BLaER1 (cell line): ENCODE data around the gene ERF.

ENCODE experiments used
- H3K27ac ChIP-seq: shearing (Covaris generic); formaldehyde crosslinking; 2 replicates; pipeline ENCODE4 v1.8.1; 2022
- H3K27me3 ChIP-seq: shearing (Covaris generic); formaldehyde crosslinking; 2 replicates; pipeline ENCODE4 v1.8.1; 2022
- H3K36me3 ChIP-seq: shearing (Covaris generic); formaldehyde crosslinking; 2 replicates; pipeline ENCODE4 v1.8.1; 2022
- H3K4me1 ChIP-seq: shearing (Covaris generic); formaldehyde crosslinking; 2 replicates; pipeline ENCODE4 v1.8.1; 2022
- H3K4me2 ChIP-seq: shearing (Covaris generic); formaldehyde crosslinking; 2 replicates; pipeline ENCODE4 v1.8.1; 2022
- H3K4me3 ChIP-seq: shearing (Covaris generic); formaldehyde crosslinking; 2 replicates; pipeline ENCODE4 v1.8.1; 2022
- H3K9ac ChIP-seq: shearing (Covaris generic); formaldehyde crosslinking; 2 replicates; pipeline ENCODE4 v1.8.1; 2022
- H3K9me3 ChIP-seq: shearing (Covaris generic); formaldehyde crosslinking; 2 replicates; pipeline ENCODE4 v1.8.1; 2022
- H4K20me1 ChIP-seq: shearing (Covaris generic); formaldehyde crosslinking; 2 replicates; pipeline ENCODE4 v1.8.1; 2022
- Cebpa-rat ChIP-seq: shearing (Covaris generic); IDR thresholded peaks from 2 replicates; pipeline ENCODE4 v1.8.1; 2022

The ERF gene

DNA sequence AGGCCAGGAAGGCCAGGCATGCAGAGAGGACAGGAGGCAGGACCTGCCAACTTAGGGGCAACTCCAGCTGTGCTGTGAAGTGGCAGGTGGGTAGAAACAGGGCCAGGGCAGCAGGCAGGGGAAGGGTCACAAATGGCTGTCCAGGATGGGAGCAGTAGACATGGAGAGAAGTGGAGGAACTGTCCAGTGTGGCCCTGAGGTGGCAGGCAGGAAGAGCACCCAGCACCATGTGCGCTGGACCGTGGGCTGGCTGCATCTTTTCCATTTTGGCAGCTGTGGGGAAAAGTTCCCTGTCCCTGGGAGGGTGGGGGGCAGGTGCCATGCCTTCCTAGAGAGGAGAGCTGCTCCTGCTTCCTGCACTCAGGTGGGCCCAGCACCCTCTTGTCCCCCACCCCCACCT lies 51.2 kb downstream of the ERF start:
- H3K9ac ChIP-seq = no peak overlapping the region
- peaks cover 71% of the 10 kb centered on the region for H3K4me1 ChIP-seq
- H3K36me3 ChIP-seq = peaks cover 86% of the 10 kb centered on the region
- no peaks in the 10 kb centered on the region for H3K27me3 ChIP-seq
- H3K4me3 ChIP-seq = no peak overlapping the region
- H3K27ac ChIP-seq = no peak overlapping the region
- H3K9me3 ChIP-seq = no peaks in the 10 kb centered on the region
- TF ChIP-seq Cebpa-rat = no peak
- H4K20me1 ChIP-seq = peaks cover 97% of the 10 kb centered on the region
- no peak overlapping the region for H3K4me2 ChIP-seq

- Histone ChIP-seq H3K4me2 (peak overlapping the region; percentile 99; the same call in 1 of the 2 replicates), H3K4me3 (no peak overlapping the region), H3K27ac (no peak overlapping the region), H4K20me1 (peaks cover 91% of the 10 kb centered on the region), H3K9me3 (no peaks in the 10 kb centered on the region), H3K36me3 (peaks cover 81% of the 10 kb centered on the region), H3K27me3 (no peaks in the 10 kb centered on the region), H3K9ac (no peak overlapping the region), H3K4me1 (peaks cover 71% of the 10 kb centered on the region)
- TF ChIP-seq Cebpa-rat = no peak
Measured at GRCh38 chr19:42202290-42202880, 52.5 kb downstream of the ERF start.

DNA sequence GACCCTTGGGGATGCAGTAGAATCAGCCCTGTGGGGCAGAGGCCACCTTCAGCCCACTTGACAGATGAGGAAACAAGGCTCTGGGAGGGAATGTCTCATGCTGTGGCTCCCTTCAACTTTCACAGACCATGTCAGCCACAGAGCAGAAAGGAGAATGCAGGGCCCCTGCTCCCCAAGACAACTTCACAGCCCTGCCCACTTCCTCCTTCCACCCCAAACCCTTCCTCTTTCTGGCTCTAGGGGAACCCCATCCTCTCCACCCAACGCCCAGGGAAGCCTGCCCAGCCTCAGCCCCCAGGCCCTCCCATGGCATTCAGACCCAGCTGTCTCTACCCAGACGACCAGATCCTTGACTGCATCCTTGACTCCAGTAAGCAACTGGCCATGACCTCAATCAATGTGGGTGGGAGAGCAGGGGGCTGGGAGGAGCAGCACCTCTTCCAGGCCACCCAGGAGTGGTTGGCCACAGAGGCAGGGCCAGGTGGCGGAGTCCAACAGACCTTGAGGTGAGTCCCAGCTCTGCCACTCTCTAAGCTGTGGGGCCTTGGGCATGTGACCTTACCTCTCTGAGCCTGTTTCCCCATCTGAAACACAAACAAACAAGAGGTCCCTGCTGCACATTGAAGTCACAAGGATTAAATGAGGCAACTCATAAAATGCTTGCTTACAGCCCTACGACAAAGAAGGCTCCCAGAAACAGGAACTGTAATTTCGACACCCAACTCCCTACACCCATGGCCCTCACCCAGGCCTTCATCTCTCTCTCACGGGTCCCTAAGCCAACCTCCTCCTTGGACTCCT lies 53.2 kb downstream of the ERF start:
- H3K27ac ChIP-seq = peak overlapping the region; percentile 45
- H3K9ac ChIP-seq = no peak overlapping the region
- no peaks in the 10 kb centered on the region for H3K9me3 ChIP-seq
- H3K4me3 ChIP-seq = no peak overlapping the region
- H3K27me3 ChIP-seq = no peaks in the 10 kb centered on the region
- peaks cover 84% of the 10 kb centered on the region for H4K20me1 ChIP-seq
- peak overlapping the region; percentile 99 for H3K4me2 ChIP-seq
- H3K36me3 ChIP-seq = peaks cover 81% of the 10 kb centered on the region
- peaks cover 71% of the 10 kb centered on the region for H3K4me1 ChIP-seq
- no peak for TF ChIP-seq Cebpa-rat

DNA sequence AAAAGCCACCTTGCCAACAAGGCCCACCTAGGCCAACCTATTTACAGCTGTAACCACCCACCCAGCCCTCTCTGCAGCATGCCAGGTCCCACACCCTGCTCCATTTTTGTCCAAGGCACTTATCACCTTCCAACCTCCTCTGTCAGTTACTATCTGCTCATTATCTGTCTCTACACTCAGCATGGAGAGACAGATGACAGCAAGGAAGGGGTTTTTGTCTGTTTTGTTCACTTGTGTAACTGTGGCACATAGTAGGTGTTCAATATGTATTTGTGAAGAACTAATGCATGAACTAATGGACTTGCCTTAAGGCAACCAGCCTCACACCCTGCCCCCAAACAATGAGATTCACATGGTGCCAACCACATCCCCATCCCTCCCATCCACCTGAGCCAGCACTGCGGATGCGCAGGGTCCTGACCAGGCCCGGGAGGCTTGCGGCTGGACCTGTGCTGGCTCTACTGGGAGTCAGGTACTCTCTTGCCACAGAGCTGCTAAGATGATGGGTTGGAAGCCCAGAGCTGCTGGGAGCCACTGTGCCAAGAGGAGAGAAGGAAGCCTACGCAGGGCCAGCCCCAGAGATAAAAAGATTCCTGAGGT lies 54.7 kb downstream of the ERF start:
- TF ChIP-seq Cebpa-rat = no peak
- Histone ChIP-seq H3K9me3 (no peaks in the 10 kb centered on the region), H3K9ac (peak overlapping the region; percentile 81), H3K36me3 (peaks cover 74% of the 10 kb centered on the region), H3K4me2 (peak overlapping the region; percentile 99), H3K4me1 (peaks cover 81% of the 10 kb centered on the region), H3K27ac (peak overlapping the region; percentile 95), H3K4me3 (peak overlapping the region; percentile 62), H3K27me3 (no peaks in the 10 kb centered on the region), H4K20me1 (peaks cover 69% of the 10 kb centered on the region)

GRCh38 chr19:42199440-42200115 lies 55.4 kb downstream of the ERF start:
- peak overlapping the region; percentile 99 for H3K4me2 ChIP-seq
- peaks cover 64% of the 10 kb centered on the region for H4K20me1 ChIP-seq
- H3K27ac ChIP-seq = peak overlapping the region; percentile 95
- peaks cover 68% of the 10 kb centered on the region for H3K36me3 ChIP-seq
- peaks cover 81% of the 10 kb centered on the region for H3K4me1 ChIP-seq
- H3K27me3 ChIP-seq = no peaks in the 10 kb centered on the region
- no peaks in the 10 kb centered on the region for H3K9me3 ChIP-seq
- H3K4me3 ChIP-seq = peak overlapping the region; percentile 62
- TF ChIP-seq Cebpa-rat = no peak
- peak overlapping the region; percentile 81 for H3K9ac ChIP-seq

DNA sequence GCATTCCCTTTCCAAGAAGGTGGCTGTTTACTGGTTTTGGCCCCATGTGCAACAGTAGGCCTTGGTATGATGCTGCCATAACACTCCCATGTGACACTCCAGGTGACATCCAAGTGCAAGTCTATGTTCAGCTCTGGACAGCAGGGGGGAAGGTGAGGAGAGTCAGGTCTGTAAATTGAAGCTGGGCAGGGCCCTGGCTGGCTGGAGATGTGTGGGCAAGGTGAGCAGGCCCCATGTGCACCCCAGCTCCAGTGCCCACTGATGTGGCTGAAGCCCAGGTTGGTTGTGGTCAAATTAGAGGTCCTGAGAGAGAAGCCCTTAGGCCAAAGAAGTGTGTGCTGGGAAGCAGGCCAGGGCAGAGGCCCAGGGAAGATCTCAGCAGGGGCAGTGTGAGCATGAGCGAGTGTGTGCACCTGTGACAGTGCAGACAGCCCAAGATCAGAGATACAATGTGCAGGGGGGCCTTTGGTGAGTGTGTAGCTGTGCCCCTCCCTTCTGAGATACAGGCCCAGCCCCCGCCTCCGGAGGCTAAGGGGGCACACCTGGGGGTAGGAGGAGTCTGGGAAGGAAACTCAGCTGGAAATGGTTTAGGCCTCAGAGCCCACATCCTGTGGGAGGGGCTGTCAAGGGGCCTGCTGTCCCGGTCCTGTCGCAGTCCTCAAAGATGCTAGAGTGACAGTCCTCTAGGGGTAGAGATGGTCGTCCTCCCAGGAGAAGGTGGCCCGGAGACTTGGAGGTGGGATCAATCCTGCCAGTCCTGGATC lies 56.1 kb downstream of the ERF start:
- H3K9ac ChIP-seq = peak overlapping the region; percentile 81
- peak overlapping the region; percentile 95 for H3K27ac ChIP-seq
- peak overlapping the region; percentile 99 for H3K4me2 ChIP-seq
- H3K4me3 ChIP-seq = peak overlapping the region; percentile 62
- TF ChIP-seq Cebpa-rat = no peak
- no peaks in the 10 kb centered on the region for H3K9me3 ChIP-seq
- peaks cover 76% of the 10 kb centered on the region for H3K4me1 ChIP-seq
- no peaks in the 10 kb centered on the region for H3K27me3 ChIP-seq
- peaks cover 58% of the 10 kb centered on the region for H4K20me1 ChIP-seq
- H3K36me3 ChIP-seq = peaks cover 62% of the 10 kb centered on the region
